HL-60 (cell line): Measurements from ENCODE around the gene CACNA1S.

Source experiments
- DNase-seq, 2 experiments: peaks; one replicate each; pipeline ENCODE4 v3.0.0-alpha.2; 2010 to 2020; ENCODE audit warnings: low read depth in 1 of 2, low spot score in 1 of 2
- H3K27ac ChIP-seq: fragments of 250-450 bp; sonication (Bioruptor Pico); replicated peaks from 2 replicates; pipeline ENCODE4 v1.5.1; 2020; ENCODE audit warnings: mild to moderate bottlenecking, moderate library complexity
- H3K27me3 ChIP-seq: fragments of 250-450 bp; sonication (Bioruptor Pico); 2 replicates; pipeline ENCODE4 v1.5.1; 2021; ENCODE audit warnings: mild to moderate bottlenecking, moderate library complexity; ENCODE audit not compliant: insufficient read depth, poor library complexity, severe bottlenecking
- H3K4me3 ChIP-seq: replicated peaks from 2 replicates; pipeline ENCODE4 v1.5.1; 2011; ENCODE audit warnings: mild to moderate bottlenecking, control low read depth, low read length; ENCODE audit not compliant: insufficient read depth
- CTCF ChIP-seq: IDR thresholded peaks from one replicate; pipeline ENCODE4 v1.5.1; 2011; ENCODE audit warnings: low read length, control low read depth, inconsistent platforms; ENCODE audit not compliant: insufficient read depth
- GABPA ChIP-seq: IDR thresholded peaks from 2 replicates; pipeline ENCODE4 v1.6.1; 2012; ENCODE audit warnings: low read depth
- POLR2AphosphoS5 ChIP-seq: IDR thresholded peaks from 2 replicates; pipeline ENCODE4 v1.6.1; 2012; ENCODE audit warnings: low read depth
- REST ChIP-seq: IDR thresholded peaks from 2 replicates; pipeline ENCODE4 v1.6.1; 2012; ENCODE audit warnings: low read depth; ENCODE audit not compliant: insufficient replicate concordance
- SPI1 ChIP-seq: IDR thresholded peaks from 2 replicates; pipeline ENCODE4 v1.6.1; 2012; ENCODE audit warnings: low read depth, mild to moderate bottlenecking, borderline replicate concordance

The CACNA1S gene

GRCh38 chr1:200998323-200998722, 113.9 kb downstream of the CACNA1S start:
- Histone ChIP-seq H3K27me3 (no peaks in the 10 kb centered on the region), H3K27ac (no peak overlapping the region), H3K4me3 (no peak overlapping the region)
- TF ChIP-seq CTCF (no peak), REST (no peak), GABPA (no peak), POLR2AphosphoS5 (no peak), SPI1 (no peak)
- DNase-seq = no peak

DNA sequence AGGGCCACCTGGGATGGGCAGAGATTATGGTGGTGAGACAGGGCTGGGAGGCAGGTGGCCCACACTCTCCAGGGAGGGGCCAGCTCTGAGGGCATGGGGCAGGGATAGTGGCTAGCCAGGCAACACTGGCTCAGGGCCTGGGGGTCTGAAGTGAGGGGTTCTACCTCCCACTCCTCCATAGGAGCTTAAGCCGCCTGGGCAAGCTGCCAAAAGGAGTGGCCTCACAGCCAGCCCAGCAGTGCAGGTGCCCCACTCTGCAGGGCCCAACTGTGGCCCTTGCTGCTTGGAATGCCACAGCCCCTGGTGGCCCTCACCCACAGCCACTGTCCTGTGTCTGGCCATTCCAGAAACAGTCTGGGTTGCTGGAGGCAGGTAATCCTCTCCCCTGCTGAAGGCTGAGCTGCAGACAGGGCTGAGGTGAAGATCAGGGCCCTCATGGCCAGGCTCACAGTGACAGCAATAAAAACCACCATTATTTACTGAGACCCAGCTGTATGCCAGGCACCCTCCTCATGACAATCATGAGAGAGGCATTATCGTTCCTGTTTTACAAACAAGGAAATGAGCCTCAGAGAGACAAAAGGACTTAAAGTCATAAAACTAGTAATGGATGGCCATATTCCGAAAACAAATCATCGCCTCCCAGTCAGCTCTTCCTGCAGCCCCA, 119.7 kb downstream of the CACNA1S start:
- no peak overlapping the region; the same call in 1 of the 2 replicates for H3K27ac ChIP-seq
- H3K4me3 ChIP-seq = no peak overlapping the region
- DNase-seq = no peak
- TF ChIP-seq POLR2AphosphoS5 (no peak), REST (no peak), SPI1 (no peak), GABPA (no peak), CTCF (no peak)
- H3K27me3 ChIP-seq = no peaks in the 10 kb centered on the region

- DNase-seq = no peak
- TF ChIP-seq REST (no peak), SPI1 (no peak), GABPA (no peak), CTCF (no peak), POLR2AphosphoS5 (no peak)
- no peak overlapping the region for H3K27ac ChIP-seq
- no peaks in the 10 kb centered on the region for H3K27me3 ChIP-seq
- H3K4me3 ChIP-seq = no peak overlapping the region
Measured at GRCh38 chr1:200991097-200991614, 121.1 kb downstream of the CACNA1S start.
